Glomerular endothelial cell (primary cell): ENCODE measurements around the gene MED13L. TPM values are rescaled to one million over a fixed set of nuclear protein-coding genes. Genes with fewer than 3 reads are reported as not detected.

ENCODE experiments used
- DNase-seq: peaks from one replicate; pipeline ENCODE4 v3.0.0-alpha.2; 2011; ENCODE audit warnings: low read depth, low spot score; ENCODE audit errors: extremely low read depth
- total RNA-seq: library from RNA; depleted of rRNA; stranded (reverse); fragments of >200 nt; gene quantifications from 2 replicates; pipeline ENCODE4 v1.2.3, GENCODE V29; 2015

Gene MED13L
- total RNA-seq, 1 donor from 2014 or later = 57.5 TPM

DNA sequence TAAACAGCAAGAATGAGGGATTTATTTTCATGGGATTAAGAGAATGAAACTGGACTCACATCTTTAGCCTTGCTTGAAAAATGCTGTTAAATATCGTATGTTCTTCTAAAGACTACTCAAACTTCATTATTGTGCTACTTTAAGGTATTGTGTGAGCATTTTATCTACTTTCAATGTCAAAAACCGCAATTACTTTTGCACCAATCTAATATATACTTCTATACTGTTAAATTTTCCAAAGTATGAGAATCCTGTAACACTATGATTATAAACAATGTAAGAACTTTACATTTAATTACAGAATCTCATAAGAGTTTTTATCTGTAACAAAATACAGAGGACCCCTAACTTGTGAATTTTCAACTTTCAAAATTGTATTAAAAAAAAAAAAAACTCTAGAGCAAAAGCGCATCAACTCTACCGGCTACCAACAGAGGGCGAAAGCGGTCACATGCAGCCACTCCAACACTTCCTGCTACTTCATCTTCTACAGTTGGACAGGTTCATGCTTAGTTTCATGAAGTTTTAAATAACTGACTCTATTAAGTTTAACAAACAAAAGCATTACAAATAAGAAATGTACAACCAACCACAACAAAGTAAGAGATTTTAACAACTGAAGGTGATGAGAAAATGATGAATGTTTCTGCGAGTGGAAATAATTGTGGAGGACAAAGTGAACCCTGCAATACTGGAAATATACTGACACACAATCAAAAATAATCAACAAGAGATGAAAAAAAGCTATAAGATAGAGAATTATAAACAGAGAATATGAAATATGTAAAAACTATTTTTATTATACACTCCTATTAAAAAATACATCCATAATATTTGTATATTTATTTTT, 210.9 kb downstream of the MED13L start:
- no peak for DNase-seq

DNA sequence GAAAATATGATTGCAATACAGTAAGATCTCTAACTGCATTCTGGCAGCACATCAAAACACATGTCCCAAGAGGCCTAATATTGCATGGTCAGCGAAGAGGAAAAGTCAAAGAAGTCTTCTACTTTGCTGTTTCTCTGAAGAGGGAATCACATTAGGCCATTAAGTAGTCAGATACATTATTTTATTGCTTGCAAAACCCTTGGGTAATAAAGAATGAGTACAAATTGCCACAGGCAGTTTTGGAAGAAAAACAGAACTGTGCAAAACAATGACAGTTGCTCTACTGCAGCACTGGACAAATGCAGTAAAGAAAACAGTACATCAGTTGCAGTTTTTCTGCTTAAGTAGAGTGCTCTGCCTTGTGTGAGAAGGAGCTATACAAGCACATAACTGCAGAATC, 211.9 kb downstream of the MED13L start:
- no peak for DNase-seq

DNA sequence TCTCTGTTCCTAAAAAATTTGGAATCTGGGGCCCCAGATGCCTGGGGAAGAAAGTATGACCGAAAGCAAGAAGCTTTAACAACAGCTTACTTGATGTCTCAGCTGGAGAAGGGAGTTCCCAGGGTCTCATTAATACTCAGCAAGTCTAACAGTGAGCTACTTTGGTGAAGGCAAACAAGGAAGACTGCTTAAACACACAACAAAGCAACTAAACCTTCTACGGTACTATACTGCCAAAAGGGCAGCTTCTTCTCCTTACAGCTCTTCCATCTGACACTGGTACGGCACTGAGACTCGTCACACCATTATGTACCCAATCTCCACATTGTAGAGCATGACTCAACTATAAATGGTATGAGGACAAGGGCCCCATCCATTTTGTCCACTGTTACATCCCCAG, 213.0 kb downstream of the MED13L start:
- DNase-seq = no peak

DNA sequence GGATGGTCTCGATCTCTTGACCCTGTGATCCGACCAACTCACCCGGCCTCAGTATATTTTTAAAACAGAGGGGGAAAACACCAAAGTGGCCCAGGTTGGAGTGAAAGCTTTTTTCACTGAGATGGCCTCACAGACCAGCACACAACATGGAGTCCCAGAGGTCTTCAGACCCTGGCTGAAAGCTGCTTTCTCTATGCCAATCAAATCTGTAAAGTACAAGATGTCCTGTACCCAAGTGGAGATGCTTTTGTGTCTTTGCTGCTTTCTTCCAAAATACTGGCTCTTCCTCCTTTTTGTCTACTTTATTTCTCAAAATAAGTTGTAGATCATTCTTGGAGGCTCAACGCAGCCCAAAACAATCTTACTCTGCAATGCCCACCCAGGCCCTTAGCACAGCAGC, 214.8 kb downstream of the MED13L start:
- DNase-seq = no peak

DNA sequence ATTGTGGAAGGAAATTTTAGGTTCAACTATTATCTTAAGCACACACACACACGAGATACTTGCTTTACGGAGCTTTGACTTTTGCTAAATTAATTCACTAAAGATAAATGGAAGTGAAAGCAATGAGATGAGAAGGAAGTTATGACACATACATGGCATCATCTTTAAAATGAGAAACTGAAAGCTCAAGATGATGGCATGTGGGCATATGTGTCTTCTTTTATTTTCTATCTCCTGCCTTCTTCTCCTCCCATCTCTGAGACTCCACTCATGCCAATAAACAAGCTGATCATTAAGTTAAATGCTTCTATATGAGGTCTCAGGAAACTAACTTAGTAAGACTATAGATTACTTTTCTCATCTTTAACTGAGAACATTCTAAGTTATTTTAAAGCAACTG, 216.7 kb downstream of the MED13L start:
- DNase-seq = no peak

DNA sequence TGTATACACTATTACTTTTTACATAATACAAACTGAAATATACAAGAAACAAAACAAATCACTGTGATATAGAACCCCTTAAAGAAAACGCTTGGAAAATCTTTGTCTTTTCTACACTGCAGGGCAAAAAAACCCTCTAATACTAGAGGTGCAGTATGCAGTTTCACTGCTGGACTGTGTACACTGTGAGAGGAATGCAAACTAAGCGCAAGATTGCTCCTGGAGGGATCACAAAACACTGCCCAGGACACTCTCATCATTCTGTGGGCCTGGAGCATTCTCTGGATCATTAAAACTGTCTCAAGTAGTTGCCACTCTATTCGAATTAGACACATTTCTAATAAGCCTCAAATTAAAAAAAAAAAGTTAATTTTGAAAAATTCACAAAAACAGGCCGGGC, 217.6 kb downstream of the MED13L start:
- no peak for DNase-seq

DNA sequence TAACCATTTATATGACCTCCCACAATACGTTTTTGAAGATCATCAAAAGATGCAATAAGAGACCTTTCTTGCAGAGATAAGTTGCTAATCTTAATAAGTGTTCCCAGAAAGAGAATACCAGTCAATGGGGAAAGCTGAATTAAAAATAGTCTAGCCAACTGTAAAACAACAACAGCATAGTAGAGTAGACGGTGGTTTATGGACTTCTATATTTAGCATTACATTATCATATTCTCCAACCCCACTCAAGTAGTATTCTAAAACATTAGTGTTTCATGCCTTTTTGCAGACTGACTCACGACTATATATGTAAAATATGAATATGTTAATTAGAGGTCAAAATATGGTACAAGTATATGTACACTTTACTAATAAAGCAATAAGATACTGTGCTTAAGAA, 218.9 kb downstream of the MED13L start:
- DNase-seq = no peak

DNA sequence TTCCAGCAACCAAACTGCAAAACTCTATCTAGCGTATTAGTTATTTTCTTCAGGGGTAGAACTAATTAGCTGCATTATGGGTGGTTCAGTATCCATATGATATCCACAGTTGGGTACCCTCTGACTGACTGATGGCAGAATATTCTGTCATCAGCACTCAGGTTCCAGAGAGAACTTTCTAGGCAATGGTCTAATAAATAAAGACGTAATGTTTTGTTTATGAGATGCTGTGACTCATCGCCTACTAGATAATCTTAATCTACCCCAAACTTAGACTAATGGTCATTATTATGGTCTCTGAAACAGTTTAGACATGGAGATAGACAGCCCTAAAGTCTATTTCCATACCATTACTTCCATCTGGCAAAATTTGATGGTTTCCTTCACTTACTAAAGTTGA, 220.1 kb downstream of the MED13L start:
- DNase-seq = no peak

DNA sequence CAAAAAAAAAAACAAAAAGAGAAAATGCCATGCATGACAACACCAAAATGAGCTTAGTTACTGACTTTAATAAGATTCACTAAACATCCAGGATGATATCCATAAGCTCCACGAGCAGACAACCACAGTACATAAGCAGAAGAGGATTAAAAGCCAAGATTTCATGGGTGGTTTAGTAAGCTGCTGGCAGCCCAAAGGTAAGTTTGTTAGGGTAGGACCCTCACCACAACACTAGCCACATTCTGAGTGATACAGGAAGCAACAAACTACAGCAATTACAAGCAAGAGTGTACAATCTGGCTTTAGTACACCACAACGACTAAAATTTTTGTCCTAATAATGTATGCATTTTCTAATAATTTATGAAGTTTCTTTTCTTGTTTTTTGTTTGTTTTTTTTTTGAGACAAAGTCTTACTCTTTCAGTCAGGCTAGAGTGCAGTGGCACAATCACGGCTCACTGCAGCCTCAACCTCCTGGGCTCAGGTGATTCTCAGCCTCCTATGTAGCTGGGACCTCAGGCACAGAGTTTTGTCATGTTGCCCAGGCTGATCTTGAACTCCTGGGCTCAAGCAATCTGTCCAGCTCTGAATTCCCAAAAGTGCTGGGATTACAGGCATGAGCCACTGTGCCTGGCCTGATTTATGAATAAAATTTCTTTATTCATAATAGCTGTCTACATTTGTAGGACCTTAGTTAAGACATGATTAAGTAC, 221.4 kb downstream of the MED13L start:
- no peak for DNase-seq

DNA sequence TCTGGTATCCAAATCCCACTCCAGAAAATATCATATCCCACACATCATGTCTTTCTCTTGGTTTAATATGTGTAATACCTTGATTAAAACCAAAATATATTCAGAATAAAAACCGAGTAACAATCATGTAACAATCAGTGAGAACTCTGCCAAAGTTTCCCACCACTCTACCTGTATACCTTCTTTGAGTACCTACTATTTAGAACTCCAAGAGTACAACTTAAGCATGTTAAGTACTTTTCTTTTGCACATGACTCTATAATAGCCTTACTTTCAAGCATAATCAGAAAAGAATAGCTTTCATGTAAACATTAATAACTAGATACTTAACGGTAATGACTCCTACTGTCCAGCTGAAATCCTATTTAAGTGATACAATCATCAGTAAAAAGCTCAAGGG, 223.2 kb downstream of the MED13L start:
- no peak for DNase-seq

DNA sequence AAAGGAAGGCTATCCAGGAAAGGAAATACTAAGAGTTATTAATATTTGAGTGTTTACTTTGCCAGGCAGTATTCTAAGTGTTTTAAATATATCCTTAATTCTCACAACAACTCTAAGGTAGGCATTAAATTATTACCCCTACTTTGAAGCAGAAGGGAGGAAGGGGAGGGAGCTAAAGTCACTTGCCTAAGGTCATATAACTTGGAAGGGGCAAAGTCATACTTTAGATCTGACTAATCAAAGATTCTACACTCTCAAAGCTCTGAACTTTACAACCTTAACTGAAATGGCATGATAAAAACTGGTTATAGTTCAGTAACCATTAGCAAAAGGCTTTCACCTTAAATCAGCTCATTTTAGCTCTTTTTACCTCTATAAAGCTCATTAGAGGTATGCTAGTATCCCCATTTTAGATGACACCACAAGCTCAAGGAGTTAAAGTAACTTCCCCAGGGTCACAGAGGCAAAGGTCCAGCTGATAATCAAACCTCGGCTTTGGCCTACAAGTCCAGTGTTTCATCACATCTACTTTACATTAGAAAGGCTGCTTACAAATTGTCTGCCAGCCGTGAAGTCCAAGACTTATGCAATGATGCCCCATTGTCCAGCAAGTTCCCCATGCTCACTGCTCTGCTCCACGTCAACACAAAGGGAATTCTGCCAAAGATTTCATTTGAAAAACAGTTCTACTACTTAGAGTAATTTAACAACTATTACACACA, 223.9 kb downstream of the MED13L start:
- no peak for DNase-seq

DNA sequence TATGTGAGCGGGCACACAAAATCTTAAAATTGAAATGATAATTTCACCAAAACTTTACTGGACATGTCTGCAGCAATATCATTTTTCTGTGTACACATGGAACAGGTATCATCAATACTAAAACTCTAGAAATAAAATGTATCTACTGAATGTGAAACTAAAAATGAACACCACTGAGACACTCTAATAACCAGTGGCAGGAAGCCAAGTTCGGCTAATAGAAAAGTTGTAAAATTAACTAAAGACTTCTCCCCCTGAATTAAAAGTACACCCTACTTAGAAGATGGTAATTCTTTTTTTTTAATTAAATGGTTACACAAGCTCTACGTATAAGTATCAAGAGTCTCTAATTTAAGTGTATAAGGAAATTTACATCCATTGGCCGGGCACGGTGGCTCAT, 227.2 kb downstream of the MED13L start:
- no peak for DNase-seq

DNA sequence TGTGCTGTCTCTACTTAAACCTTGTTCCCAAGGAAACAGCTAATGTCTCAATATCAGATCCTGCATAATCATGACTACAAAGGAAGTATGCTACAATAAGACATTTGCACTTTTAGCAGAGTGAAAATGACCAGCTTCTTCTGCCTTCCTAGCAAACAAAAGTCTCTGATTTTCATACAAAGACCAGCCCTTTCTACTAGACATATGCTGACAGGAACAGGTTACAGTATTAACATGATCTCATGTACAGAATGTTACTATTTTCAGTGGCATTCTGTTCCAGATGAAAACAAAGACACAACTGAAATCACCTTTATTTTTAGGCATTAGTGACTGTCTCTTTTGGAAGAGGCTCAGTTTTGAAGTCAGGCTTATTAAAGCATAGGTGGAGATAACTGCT, 228.6 kb downstream of the MED13L start:
- no peak for DNase-seq

DNA sequence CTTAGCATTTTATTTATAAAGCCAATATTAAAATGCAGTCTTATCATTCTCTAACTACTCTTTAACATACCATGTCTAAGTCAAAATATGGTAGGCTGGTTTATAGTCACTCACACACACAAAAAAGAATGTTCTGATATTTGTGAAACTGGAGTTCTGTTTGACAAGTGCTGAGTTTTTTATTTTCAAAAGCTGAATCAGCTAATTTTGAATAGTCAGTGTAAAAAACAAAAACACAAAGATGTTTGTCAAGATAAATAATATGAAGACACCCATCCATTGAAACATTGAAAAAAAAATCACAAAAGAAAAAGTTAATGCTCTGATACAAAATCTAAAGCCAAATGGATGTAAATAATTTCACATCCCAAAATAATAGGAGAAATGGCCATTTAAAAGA, 231.5 kb downstream of the MED13L start:
- no peak for DNase-seq

DNA sequence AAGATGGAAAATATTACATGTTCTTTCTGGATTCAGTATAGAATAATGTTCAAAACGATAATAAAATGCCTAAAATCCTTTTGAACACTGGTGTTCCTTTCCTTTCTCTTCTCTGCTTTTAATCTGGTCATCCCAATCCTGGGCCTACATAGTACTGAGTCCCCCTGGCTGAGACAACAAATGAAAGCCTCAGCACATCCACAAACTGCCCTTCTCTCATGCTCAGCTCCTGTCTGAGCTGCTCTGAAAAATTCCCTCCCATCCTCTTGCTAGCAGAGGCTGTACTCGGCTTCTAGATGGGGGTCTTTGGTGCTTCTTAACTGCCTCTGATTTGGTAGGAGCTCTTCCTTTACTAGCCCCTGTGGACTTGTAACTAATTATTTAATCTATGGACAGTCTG, 232.3 kb downstream of the MED13L start:
- no peak for DNase-seq

DNA sequence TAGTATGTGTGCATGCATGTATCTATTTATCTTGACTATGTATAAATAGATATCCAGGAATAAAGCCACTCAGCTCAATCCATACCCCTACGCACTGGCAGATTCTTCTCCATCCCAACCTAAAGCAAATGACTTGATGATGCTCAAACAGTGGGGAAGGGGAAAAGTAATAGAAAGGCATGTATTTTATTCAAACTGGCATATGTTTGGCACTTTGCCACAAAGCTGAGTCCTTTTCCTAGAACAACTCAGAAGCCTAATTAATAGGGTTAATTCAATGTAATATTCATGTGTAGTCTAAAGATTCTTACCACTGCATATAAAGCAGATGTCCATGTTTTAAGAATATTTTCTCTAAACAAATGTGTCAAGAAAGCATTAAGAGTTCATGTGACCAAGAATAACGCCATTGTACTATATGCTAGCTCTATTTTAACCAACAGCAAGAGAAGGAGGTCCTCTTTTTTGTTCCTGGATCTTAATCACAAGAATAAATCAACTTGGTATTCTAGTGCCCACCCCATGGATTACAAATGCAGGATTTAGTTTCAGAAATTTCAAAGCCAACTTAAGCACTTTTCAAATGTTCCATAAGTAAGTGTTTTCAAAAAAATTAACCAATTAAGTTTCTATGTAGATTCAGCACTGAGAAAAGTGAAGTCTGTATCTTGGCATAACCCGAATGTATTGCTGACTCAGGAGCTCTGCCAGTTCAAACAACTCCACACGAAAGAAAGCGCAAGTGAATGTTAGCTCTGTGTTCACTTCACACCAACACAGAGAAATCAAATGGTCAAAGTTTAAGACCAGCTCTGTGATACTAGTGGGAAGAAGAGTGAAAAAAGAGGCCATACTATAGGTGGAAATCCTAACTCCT, 233.6 kb downstream of the MED13L start:
- DNase-seq = no peak

DNA sequence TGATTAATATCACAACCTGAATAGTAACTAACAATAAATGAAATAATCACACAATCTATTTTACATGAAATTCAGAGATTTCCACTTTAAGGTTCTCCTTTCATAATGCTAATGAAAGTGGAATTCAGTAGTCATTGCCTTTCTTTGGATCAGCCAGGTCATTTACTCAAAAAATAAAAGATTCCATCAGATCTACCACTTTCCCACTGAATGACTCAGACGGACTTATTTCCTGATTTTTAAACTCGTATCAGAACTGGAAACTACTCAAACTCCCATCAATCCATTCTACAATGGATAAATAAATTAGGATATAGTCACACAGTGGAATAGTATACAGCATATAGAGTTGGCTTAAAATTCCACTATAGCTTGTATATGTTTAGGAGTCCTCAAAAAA, 237.1 kb downstream of the MED13L start:
- no peak for DNase-seq

DNA sequence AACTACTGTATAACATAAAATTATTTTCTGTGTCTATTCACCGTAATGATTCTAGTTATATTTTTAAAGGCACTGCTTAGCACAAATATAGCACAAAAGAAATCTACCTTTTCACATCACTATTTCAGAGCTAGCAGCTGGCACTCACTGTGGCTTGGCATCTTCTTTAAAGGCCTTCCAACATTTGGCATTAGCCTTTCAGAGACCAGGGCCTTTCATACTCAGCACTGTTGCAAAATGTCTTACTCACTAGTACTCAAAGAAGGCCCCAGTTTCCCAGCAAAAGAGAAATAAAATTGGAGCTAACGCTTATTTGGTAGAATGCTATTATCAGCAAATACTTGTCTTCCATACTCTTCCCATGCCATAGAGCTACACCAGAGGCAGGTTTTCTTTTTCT, 238.4 kb downstream of the MED13L start:
- DNase-seq = no peak

DNA sequence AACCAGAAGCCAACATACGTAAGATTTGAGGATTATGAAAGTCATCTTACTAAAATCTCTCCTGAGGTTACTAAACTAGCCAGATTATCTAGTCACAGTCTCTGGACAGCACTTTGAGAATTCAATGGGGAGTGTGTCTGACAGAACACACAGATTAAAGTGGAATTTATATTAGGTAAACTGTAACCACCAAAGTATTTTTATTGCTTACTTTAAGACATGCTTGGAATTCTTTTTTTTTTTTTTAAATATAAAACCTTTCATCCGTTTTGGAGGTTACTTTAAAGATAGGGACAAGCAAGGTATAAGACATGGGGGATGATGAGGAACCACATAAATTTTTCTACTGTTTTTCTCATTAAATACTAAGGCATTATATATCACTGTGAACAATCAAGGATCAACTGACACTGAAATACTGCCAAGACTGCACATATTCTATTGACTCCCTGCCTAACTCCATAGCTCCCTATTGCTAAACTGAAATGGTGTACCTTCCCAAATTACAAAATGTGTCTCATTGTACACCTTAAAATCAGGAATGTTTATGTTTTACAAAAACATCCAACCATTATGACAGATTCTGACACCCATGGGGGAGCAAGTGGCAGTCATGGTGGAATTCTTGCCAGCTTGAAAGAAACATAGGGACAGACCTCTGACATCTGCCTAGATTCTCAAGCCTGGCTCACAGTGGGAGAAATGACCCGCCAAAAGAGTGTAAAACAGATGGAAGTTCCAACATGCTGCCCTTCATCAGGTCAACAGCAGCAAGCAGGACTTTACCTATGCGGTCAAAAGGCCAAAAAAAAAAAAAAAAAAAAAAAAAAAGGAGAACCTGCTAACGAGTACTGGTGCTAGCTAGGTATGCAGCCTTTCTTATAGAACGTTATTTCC, 239.3 kb downstream of the MED13L start:
- DNase-seq = no peak

DNA sequence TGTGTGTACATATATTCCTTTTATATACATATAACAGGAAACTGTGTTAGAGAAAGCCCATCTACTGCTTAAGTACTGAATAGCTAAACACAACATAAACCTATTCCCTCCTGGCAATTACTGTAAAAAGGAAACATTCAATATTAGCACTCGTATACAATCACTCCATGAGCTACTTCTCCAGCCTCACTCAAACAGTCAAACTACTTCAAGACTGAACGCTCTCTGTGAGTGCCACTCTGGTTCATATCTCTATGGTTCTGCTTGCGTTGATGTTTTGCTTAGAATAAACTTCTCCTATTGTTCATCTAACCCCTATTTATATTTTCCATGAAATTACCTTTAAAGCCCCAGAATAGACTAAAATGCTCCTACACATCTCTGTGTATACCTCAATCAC, 243.7 kb downstream of the MED13L start:
- no peak for DNase-seq
